Measurements from ENCODE around the gene ZNF208. TPM values are rescaled to one million over a fixed set of nuclear protein-coding genes. Genes with fewer than 3 reads are reported as not detected.

ZNF208 gene
- total and polyA plus RNA-seq, 2 donors (not counting 1 experiment from before 2014, with no cell fraction given): 4.0 to 11.4 TPM

DNA sequence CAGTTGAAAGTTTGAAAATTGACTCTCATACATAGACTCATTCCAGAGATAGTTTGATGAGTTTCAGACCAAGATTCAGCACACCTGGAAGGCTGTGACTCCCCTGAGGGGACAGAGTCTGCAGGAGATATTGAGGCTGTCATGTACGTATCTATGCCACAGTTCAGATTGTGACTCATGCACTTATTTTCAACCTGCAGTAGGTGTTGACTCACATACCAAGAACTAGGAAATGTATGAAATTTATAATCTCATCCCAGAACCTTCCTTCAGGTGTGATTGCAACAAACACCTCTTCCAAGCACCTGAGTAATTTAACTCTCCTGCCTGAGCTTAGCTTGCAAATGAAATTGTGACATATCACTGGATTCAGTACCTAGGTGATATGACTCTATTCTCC is 110.3 kb downstream of the ZNF208 start:
- Histone ChIP-seq H3K27me3 (replicated peaks in 1 of 4; ENCODE audit: control extremely low read depth in 1 of 4, control insufficient read depth in 3 of 4, insufficient read depth in 4 of 4, low read length in 3 of 4) (no peaks in the 10 kb centered on the region), H2AFZ (ENCODE audit: insufficient read depth, low read depth, low read length, poor library complexity, severe bottlenecking) (no peak overlapping the region), H3K9ac (ENCODE audit: low read length) (no peak overlapping the region), H3K4me1 (ENCODE audit: control insufficient read depth in 2 of 2, insufficient read depth in 2 of 2, low read length in 2 of 2) (no peaks in the 10 kb centered on the region), H3K9me3 (ENCODE audit: control extremely low read depth in 1 of 3, control insufficient read depth in 2 of 3, insufficient read depth in 1 of 3, low read length in 2 of 3) (peaks cover 0 to 12% (median 2%) of the 10 kb centered on the region in 3 donors), H3K27ac (ENCODE audit: low read length in 2 of 2) (no peak overlapping the region), H4K20me1 (ENCODE audit: control insufficient read depth, insufficient read depth, low read length, poor library complexity, severe bottlenecking) (no peaks in the 10 kb centered on the region), H3K4me2 (replicated peaks; ENCODE audit: low read depth, low read length, poor library complexity, severe bottlenecking) (no peak overlapping the region), H3K36me3 (replicated peaks in 1 of 2; ENCODE audit: control extremely low read depth in 1 of 2, control insufficient read depth in 1 of 2, extremely low read depth in 1 of 2, insufficient read depth in 2 of 2, low read length in 1 of 2) (no peaks in the 10 kb centered on the region), H3K79me2 (ENCODE audit: control insufficient read depth, insufficient read depth, low read length) (no peaks in the 10 kb centered on the region), H3K4me3 (ENCODE audit: control extremely low read depth in 1 of 5, extremely low read depth in 1 of 5, insufficient read depth in 1 of 5, low read depth in 2 of 5, low read length in 4 of 5) (no peak overlapping the region)
- Mint-ChIP-seq H3K9me3 (ENCODE audit: insufficient read depth) (peaks cover 5% of the 10 kb centered on the region), H3K27me3 (no peaks in the 10 kb centered on the region), H3K4me1 (no peaks in the 10 kb centered on the region), H3K4me3 (no peak overlapping the region), H3K27ac (no peak overlapping the region)
- TF ChIP-seq CTCF (IDR thresholded peaks at IDR 0.05) (no peak), EZH2 (IDR thresholded peaks at IDR 0.05; ENCODE audit: borderline replicate concordance, insufficient read depth, low read depth, low read length, poor library complexity, severe bottlenecking) (no peak)
- CTCF ChIA-PET: no interaction called here
- intact Hi-C loops (cut with micrococcal nuclease): no loop called here
- DNase-seq: no peak
- POLR2A ChIA-PET: no interaction called here
- WGBS (ENCODE audit: insufficient coverage): no CpG with 5 or more reads among the region's 1 CpG
- ATAC-seq (ENCODE audit: low read depth): no peak

- ATAC-seq (ENCODE audit: low read depth) (no peak), DNase-seq (no peak)
- intact Hi-C loops (cut with micrococcal nuclease): loop anchor here (5.0 kb wide), 1 partner anchor 689 kb away; no protein-coding TSS in a partner anchor
- H4K20me1 ChIP-seq (ENCODE audit: control insufficient read depth, insufficient read depth, low read length, poor library complexity, severe bottlenecking): no peaks in the 10 kb centered on the region
- no peaks in the 10 kb centered on the region for H3K4me1 Mint-ChIP-seq
- no peak overlapping the region for H3K4me3 ChIP-seq (ENCODE audit: control extremely low read depth in 1 of 5, extremely low read depth in 1 of 5, insufficient read depth in 1 of 5, low read depth in 2 of 5, low read length in 4 of 5)
- TF ChIP-seq CTCF (IDR thresholded peaks at IDR 0.05): no peak
- no peak for TF ChIP-seq EZH2 (IDR thresholded peaks at IDR 0.05; ENCODE audit: borderline replicate concordance, insufficient read depth, low read depth, low read length, poor library complexity, severe bottlenecking)
- H2AFZ ChIP-seq (ENCODE audit: insufficient read depth, low read depth, low read length, poor library complexity, severe bottlenecking): no peak overlapping the region
- peaks cover 0 to 3% (median 0%) of the 10 kb centered on the region in 3 donors for H3K9me3 ChIP-seq (ENCODE audit: control extremely low read depth in 1 of 3, control insufficient read depth in 2 of 3, insufficient read depth in 1 of 3, low read length in 2 of 3)
- H3K27ac ChIP-seq (ENCODE audit: low read length in 2 of 2): no peak overlapping the region
- no peaks in the 10 kb centered on the region for H3K4me1 ChIP-seq (ENCODE audit: control insufficient read depth in 2 of 2, insufficient read depth in 2 of 2, low read length in 2 of 2)
- no peak overlapping the region for H3K4me2 ChIP-seq (replicated peaks; ENCODE audit: low read depth, low read length, poor library complexity, severe bottlenecking)
- H3K27me3 ChIP-seq (replicated peaks in 1 of 4; ENCODE audit: control extremely low read depth in 1 of 4, control insufficient read depth in 3 of 4, insufficient read depth in 4 of 4, low read length in 3 of 4): no peaks in the 10 kb centered on the region
- H3K36me3 ChIP-seq (replicated peaks in 1 of 2; ENCODE audit: control extremely low read depth in 1 of 2, control insufficient read depth in 1 of 2, extremely low read depth in 1 of 2, insufficient read depth in 2 of 2, low read length in 1 of 2): no peaks in the 10 kb centered on the region
- no peak overlapping the region for H3K4me3 Mint-ChIP-seq
- H3K27ac Mint-ChIP-seq: no peak overlapping the region
- ChIA-PET CTCF (no interaction called here), POLR2A (no interaction called here)
- H3K27me3 Mint-ChIP-seq: no peaks in the 10 kb centered on the region
- H3K9ac ChIP-seq (ENCODE audit: low read length): no peak overlapping the region
- H3K79me2 ChIP-seq (ENCODE audit: control insufficient read depth, insufficient read depth, low read length): no peaks in the 10 kb centered on the region
- peaks cover 7% of the 10 kb centered on the region for H3K9me3 Mint-ChIP-seq (ENCODE audit: insufficient read depth)
- 86% methylated on average over 1 of the region's 1 CpG for WGBS (ENCODE audit: insufficient coverage)
These were observed 119.7 kb downstream of the ZNF208 start for GRCh38 chr19:21891086-21891485.

Measured in B cell (primary cell).